Measurements from ENCODE around the gene TBK1.

GRCh38 chr12:64419696-64420095, 32.2 kb upstream of the TBK1 start:
- TF ChIP-seq CTCF (IDR thresholded peaks at IDR 0.05) (no peak), EP300 (IDR thresholded peaks at IDR 0.05) (no peak), POLR2AphosphoS5 (IDR thresholded peaks at IDR 0.05) (no peak), POLR2A (IDR thresholded peaks at IDR 0.05; ENCODE audit: low read depth) (no peak)
